ENCODE measurements around the gene FLCN. TPM values are rescaled to one million over a fixed set of nuclear protein-coding genes. Genes with fewer than 3 reads are reported as not detected.

FLCN gene
- total and polyA plus RNA-seq, 2 experiments from 2014 or later: 12.1 to 36.6 TPM

DNA sequence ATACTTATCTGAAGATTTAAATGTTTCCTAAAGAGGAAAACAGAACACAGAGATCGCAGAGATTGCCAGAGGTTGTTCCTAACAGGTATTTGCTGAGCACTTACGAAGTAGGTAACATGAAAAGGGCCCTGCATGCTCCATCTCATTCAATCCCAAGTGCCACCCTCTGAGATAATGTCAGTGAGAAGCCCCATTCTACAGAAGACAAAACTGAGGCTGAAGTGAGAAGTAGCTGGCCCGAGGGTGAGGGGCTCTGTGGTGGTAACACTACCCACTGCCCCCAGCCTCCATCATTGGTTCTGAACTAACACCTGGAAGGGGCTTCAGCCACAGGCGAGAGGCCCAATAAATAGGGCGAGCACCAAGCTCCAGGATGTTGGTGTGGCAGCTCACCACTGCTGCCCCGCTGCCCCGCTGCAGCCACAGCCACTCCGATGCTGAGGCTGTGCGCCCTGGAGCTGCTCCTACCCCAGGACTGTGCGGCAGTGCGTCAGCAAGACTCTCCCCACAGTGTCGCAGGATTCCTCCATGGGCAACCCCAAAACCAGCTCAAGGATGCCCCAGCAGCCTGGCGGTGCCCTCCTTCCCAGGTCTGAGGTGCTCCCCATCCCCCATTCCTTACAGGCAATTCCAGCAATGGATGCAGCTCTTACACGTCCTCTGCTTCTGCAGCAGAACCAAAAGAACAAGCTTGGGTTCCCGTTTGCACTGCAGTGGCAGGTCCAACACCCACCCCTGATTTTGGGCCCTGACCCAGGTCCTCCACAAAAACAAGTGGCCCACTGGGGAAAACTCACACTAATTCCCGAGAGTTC is 10.3 kb downstream of the FLCN start:
- DNase-seq (ENCODE audit: low spot score): no peak
- Histone ChIP-seq H3K4me2 (no peak overlapping the region), H3K9me2 (ENCODE audit: insufficient read depth) (no peaks in the 10 kb centered on the region), H3K79me2 (replicated peaks; ENCODE audit: insufficient read depth) (no peaks in the 10 kb centered on the region), H3K36me3 (ENCODE audit: insufficient read depth) (peaks cover 30% of the 10 kb centered on the region), H3K4me3 (no peak overlapping the region), H2AFZ (no peak overlapping the region), H3K27me3 (ENCODE audit: insufficient read depth) (no peaks in the 10 kb centered on the region), H3F3A (replicated peaks; ENCODE audit: low read depth) (no peaks in the 10 kb centered on the region), H3K4me1 (ENCODE audit: insufficient read depth) (no peaks in the 10 kb centered on the region), H4K20me1 (replicated peaks; ENCODE audit: insufficient read depth) (no peaks in the 10 kb centered on the region; the same call in 1 of the 2 replicates), H3K27ac (ENCODE audit: low read depth) (no peak overlapping the region)
- Mint-ChIP-seq H3K27ac (no peak overlapping the region), H3K4me1 (no peaks in the 10 kb centered on the region), H3K27me3 (ENCODE audit: insufficient read depth, low read depth, poor library complexity) (peaks cover 10% of the 10 kb centered on the region), H3K4me3 (no peak overlapping the region), H3K9me3 (no peaks in the 10 kb centered on the region), H3K36me3 (ENCODE audit: low read depth) (peaks cover 80% of the 10 kb centered on the region)
- no peak for ATAC-seq
- TF ChIP-seq ZNF331 (CRISPR knock-in tag; IDR thresholded peaks at IDR 0.05; ENCODE audit: low read depth) (no peak), POLR2AphosphoS5 (IDR thresholded peaks at IDR 0.05; ENCODE audit: low read depth) (no peak), NANOG (IDR thresholded peaks at IDR 0.05; ENCODE audit: borderline replicate concordance) (no peak), CTCF (conservative IDR thresholded peaks at IDR 0.05; ENCODE audit: low read depth in 2 of 2) (no peak), ZNF462 (CRISPR knock-in tag; IDR thresholded peaks at IDR 0.05) (no peak), EZH2phosphoT487 (IDR thresholded peaks at IDR 0.05; ENCODE audit: unreplicated experiment) (no peak), ZNF114 (CRISPR knock-in tag; IDR thresholded peaks at IDR 0.05) (no peak), EZH2 (IDR thresholded peaks at IDR 0.05; ENCODE audit: low read depth, unreplicated experiment) (no peak), STAT1 (IDR thresholded peaks at IDR 0.05; ENCODE audit: unreplicated experiment) (no peak), CREB1 (CRISPR knock-in tag; IDR thresholded peaks at IDR 0.05; ENCODE audit: low read depth) (no peak), JUNB (IDR thresholded peaks at IDR 0.05; ENCODE audit: unreplicated experiment) (no peak), REST (IDR thresholded peaks at IDR 0.05; ENCODE audit: unreplicated experiment) (no peak)

Measured in GM23338 (cell line).